Neural cell (in vitro differentiated cells): Measurements from ENCODE around the gene ITM2B. TPM values are rescaled to one million over a fixed set of nuclear protein-coding genes. Genes with fewer than 3 reads are reported as not detected.

Source experiments
- H2AFZ ChIP-seq: fragments of 200-600, 300-800 bp; sonication (generic), shearing (Covaris generic); 2 replicates; pipeline ENCODE4 v1.6.0; 2014; ENCODE audit warnings: low read depth, mild to moderate bottlenecking, antibody characterized with exemption, low read length, moderate library complexity
- H3F3A ChIP-seq: fragments of 200-600 bp; shearing (Covaris generic); 2 replicates; pipeline ENCODE4 v1.6.1; 2016; ENCODE audit warnings: mild to moderate bottlenecking, moderate library complexity, mixed read lengths, antibody characterized with exemption, low read length; ENCODE audit not compliant: insufficient read depth, poor library complexity, severe bottlenecking
- H3K27ac ChIP-seq: fragments of 200-600, 300-800 bp; sonication (generic), shearing (Covaris generic); 2 replicates; pipeline ENCODE4 v1.5.1; 2014; ENCODE audit warnings: mild to moderate bottlenecking, low read length, moderate library complexity
- H3K27me3 ChIP-seq: fragments of 300-800, 200-600 bp; sonication (generic), shearing (Covaris generic); 2 replicates; pipeline ENCODE4 v1.6.0; 2014; ENCODE audit warnings: mild to moderate bottlenecking, low read depth, low read length, moderate library complexity; ENCODE audit not compliant: insufficient read depth
- H3K36me3 ChIP-seq: fragments of 300-800, 200-600 bp; sonication (generic), shearing (Covaris generic); 2 replicates; pipeline ENCODE4 v1.5.1; 2014; ENCODE audit warnings: mild to moderate bottlenecking, antibody characterized with exemption, low read length, moderate library complexity; ENCODE audit not compliant: insufficient read depth
- H3K4me2 ChIP-seq: fragments of 300-800, 200-600 bp; sonication (generic), shearing (Covaris generic); 2 replicates; pipeline ENCODE4 v1.6.0; 2014; ENCODE audit warnings: mild to moderate bottlenecking, low read length
- H3K4me3 ChIP-seq: fragments of 300-800, 200-600 bp; sonication (generic), shearing (Covaris generic); 2 replicates; pipeline ENCODE4 v1.5.1; 2014; ENCODE audit warnings: mild to moderate bottlenecking, low read length, moderate library complexity
- H3K79me2 ChIP-seq: fragments of 200-600 bp; shearing (Covaris generic); replicated peaks from 2 replicates; pipeline ENCODE4 v1.6.0; 2014; ENCODE audit warnings: mild to moderate bottlenecking, low read length, moderate library complexity; ENCODE audit not compliant: insufficient read depth
- H3K9ac ChIP-seq: fragments of 300-800, 200-600 bp; sonication (generic), shearing (Covaris generic); 2 replicates; pipeline ENCODE4 v1.6.1; 2016; ENCODE audit warnings: mild to moderate bottlenecking, low read length, mixed read lengths
- H3K9me2 ChIP-seq: fragments of 200-600 bp; shearing (Covaris generic); 2 replicates; pipeline ENCODE4 v1.6.1; 2016; ENCODE audit warnings: mild to moderate bottlenecking, low read length, mixed read lengths; ENCODE audit not compliant: insufficient read depth
- H3K9me3 ChIP-seq: fragments of 200-600, 300-800 bp; sonication (generic), shearing (Covaris generic); 2 replicates; pipeline ENCODE4 v1.6.1; 2016; ENCODE audit warnings: mild to moderate bottlenecking, mixed run types, low read length, moderate library complexity, mixed read lengths
- H4K20me1 ChIP-seq: fragments of 200-600 bp; shearing (Covaris generic); 2 replicates; pipeline ENCODE4 v1.6.1; 2016; ENCODE audit warnings: mild to moderate bottlenecking, mixed run types; ENCODE audit not compliant: insufficient read depth
- EP300 ChIP-seq: fragments of 450-650 bp; conservative IDR thresholded peaks from 2 replicates; pipeline ENCODE4 v1.6.1; 2014; ENCODE audit warnings: antibody characterized with exemption, mild to moderate bottlenecking, moderate library complexity; ENCODE audit not compliant: poor library complexity, severe bottlenecking
- EZH2 ChIP-seq: fragments of 200-600, 300-800 bp; shearing (Covaris generic), sonication (generic); IDR thresholded peaks from 2 replicates; pipeline ENCODE4 v1.6.1; 2014; ENCODE audit warnings: antibody characterized with exemption, low read length, borderline replicate concordance, mild to moderate bottlenecking; ENCODE audit not compliant: insufficient read depth, poor library complexity, severe bottlenecking
- MXI1 ChIP-seq: fragments of 450-650 bp; conservative IDR thresholded peaks from 2 replicates; pipeline ENCODE4 v1.6.1; 2014; ENCODE audit warnings: antibody characterized with exemption, mild to moderate bottlenecking; ENCODE audit not compliant: poor library complexity, severe bottlenecking
- POLR2AphosphoS5 ChIP-seq: IDR thresholded peaks from 2 replicates; pipeline ENCODE4 v1.6.1; 2012
- RAD21 ChIP-seq: fragments of 450-650 bp; conservative IDR thresholded peaks from 2 replicates; pipeline ENCODE4 v1.6.1; 2014; ENCODE audit warnings: antibody characterized with exemption, mild to moderate bottlenecking, moderate library complexity
- REST ChIP-seq: IDR thresholded peaks from 2 replicates; pipeline ENCODE4 v1.6.1; 2012; ENCODE audit warnings: borderline replicate concordance
- SMC3 ChIP-seq: fragments of 450-650 bp; conservative IDR thresholded peaks from 2 replicates; pipeline ENCODE4 v1.6.1; 2014; ENCODE audit warnings: antibody characterized with exemption, mild to moderate bottlenecking, moderate library complexity; ENCODE audit not compliant: poor library complexity
- TAF1 ChIP-seq: IDR thresholded peaks from 2 replicates; pipeline ENCODE4 v1.6.1; 2012; ENCODE audit warnings: low read depth
- polyA plus RNA-seq: library from polyadenylated mRNA; depleted of rRNA; stranded (reverse); fragments of >200 nt; gene quantifications from 2 replicates; pipeline ENCODE4 v1.2.3, GENCODE V29; 2014
- TF ChIP-seq, protein P1 (sequence below): fragments of 450-650 bp; IDR thresholded peaks from 2 replicates; pipeline ENCODE4 v1.5.1; 2014; ENCODE audit warnings: antibody characterized with exemption, mild to moderate bottlenecking, moderate library complexity; ENCODE audit not compliant: poor library complexity, severe bottlenecking

ITM2B gene
- polyA plus RNA-seq, 1 donor from 2014 or later: 275 TPM

GRCh38 chr13:48315969-48316650, 83.1 kb downstream of the ITM2B start:
- Histone ChIP-seq H3K9me2 (no peaks in the 10 kb centered on the region), H3K4me2 (no peak overlapping the region), H3K27me3 (no peaks in the 10 kb centered on the region), H2AFZ (no peak overlapping the region), H3F3A (no peaks in the 10 kb centered on the region), H3K4me3 (no peak overlapping the region), H3K79me2 (peaks cover 7% of the 10 kb centered on the region), H4K20me1 (no peaks in the 10 kb centered on the region), H3K9me3 (no peaks in the 10 kb centered on the region), H3K9ac (no peak overlapping the region), H3K27ac (no peak overlapping the region), H3K36me3 (no peaks in the 10 kb centered on the region)
- no peak for TF ChIP-seq EP300
- no peak for TF ChIP-seq SMC3
- TF ChIP-seq, protein P1, sequence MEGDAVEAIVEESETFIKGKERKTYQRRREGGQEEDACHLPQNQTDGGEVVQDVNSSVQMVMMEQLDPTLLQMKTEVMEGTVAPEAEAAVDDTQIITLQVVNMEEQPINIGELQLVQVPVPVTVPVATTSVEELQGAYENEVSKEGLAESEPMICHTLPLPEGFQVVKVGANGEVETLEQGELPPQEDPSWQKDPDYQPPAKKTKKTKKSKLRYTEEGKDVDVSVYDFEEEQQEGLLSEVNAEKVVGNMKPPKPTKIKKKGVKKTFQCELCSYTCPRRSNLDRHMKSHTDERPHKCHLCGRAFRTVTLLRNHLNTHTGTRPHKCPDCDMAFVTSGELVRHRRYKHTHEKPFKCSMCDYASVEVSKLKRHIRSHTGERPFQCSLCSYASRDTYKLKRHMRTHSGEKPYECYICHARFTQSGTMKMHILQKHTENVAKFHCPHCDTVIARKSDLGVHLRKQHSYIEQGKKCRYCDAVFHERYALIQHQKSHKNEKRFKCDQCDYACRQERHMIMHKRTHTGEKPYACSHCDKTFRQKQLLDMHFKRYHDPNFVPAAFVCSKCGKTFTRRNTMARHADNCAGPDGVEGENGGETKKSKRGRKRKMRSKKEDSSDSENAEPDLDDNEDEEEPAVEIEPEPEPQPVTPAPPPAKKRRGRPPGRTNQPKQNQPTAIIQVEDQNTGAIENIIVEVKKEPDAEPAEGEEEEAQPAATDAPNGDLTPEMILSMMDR: no peak
- no peak for TF ChIP-seq POLR2AphosphoS5
- TF ChIP-seq REST: no peak
- TF ChIP-seq RAD21: no peak
- TF ChIP-seq EZH2: no peak
- TF ChIP-seq TAF1: no peak
- TF ChIP-seq MXI1: no peak

GRCh38 chr13:48316826-48317510, 84.0 kb downstream of the ITM2B start:
- Histone ChIP-seq H3K27me3 (no peaks in the 10 kb centered on the region), H3K27ac (no peak overlapping the region), H2AFZ (no peak overlapping the region), H3K36me3 (no peaks in the 10 kb centered on the region), H3K4me3 (no peak overlapping the region), H3K9me2 (no peaks in the 10 kb centered on the region), H4K20me1 (no peaks in the 10 kb centered on the region), H3K4me2 (no peak overlapping the region), H3K79me2 (peaks cover 7% of the 10 kb centered on the region), H3K9ac (no peak overlapping the region), H3K9me3 (no peaks in the 10 kb centered on the region), H3F3A (no peaks in the 10 kb centered on the region)
- TF ChIP-seq TAF1: no peak
- TF ChIP-seq RAD21: no peak
- TF ChIP-seq EZH2: no peak
- no peak for TF ChIP-seq POLR2AphosphoS5
- no peak for TF ChIP-seq MXI1
- TF ChIP-seq REST: no peak
- TF ChIP-seq, protein P1: no peak
- no peak for TF ChIP-seq SMC3
- no peak for TF ChIP-seq EP300
